K562 (cell line): ENCODE data around the gene BHLHE40. TPM values are rescaled to one million over a fixed set of nuclear protein-coding genes. Genes with fewer than 3 reads are reported as not detected.
A peak's percentile ranks its signal among the peaks of the same experiment; 100 is the strongest.

Source experiments
- ARID2 ChIP-seq: fragments of 450-650 bp; IDR thresholded peaks from 2 replicates; pipeline ENCODE4 v1.6.1; 2017; ENCODE audit warnings: antibody characterized with exemption, mild to moderate bottlenecking
- BMI1 ChIP-seq: fragments of 150-350 bp; IDR thresholded peaks from 2 replicates; pipeline ENCODE4 v1.6.1; 2014; ENCODE audit warnings: low read length
- ETS1 ChIP-seq: conservative IDR thresholded peaks from 2 replicates; pipeline ENCODE4 v1.6.1; 2011; ENCODE audit warnings: low read depth, mild to moderate bottlenecking, low read length; ENCODE audit not compliant: control insufficient read depth
- FOXP1 ChIP-seq: sonication (generic); formaldehyde crosslinking; IDR thresholded peaks from 2 replicates; pipeline ENCODE4 v1.8.0; 2022; ENCODE audit warnings: mild to moderate bottlenecking, missing genetic modification reagents
- HDAC1 ChIP-seq, 2 experiments: fragments of 450-650 bp; IDR thresholded peaks; 2 replicates each; pipeline ENCODE4 v1.6.1; 2016 to 2017; ENCODE audit warnings: inconsistent platforms in 1 of 2, mild to moderate bottlenecking in 1 of 2, moderate library complexity in 1 of 2
- ILK ChIP-seq: fragments of 450-650 bp; IDR thresholded peaks from 2 replicates; pipeline ENCODE4 v1.6.1; 2016; ENCODE audit warnings: missing genetic modification characterization, low read depth, mild to moderate bottlenecking, missing compliant biosample characterization, moderate library complexity, borderline replicate concordance
- KDM1A ChIP-seq, 2 experiments: fragments of 450-650 bp; IDR thresholded peaks; 2 replicates each; pipeline ENCODE4 v1.6.1; 2016; ENCODE audit warnings: mild to moderate bottlenecking in 2 of 2
- NR2F6 ChIP-seq: fragments of 450-650 bp; formaldehyde crosslinking; IDR thresholded peaks from 2 replicates; pipeline ENCODE4 v1.4.0; 2020; ENCODE audit warnings: mild to moderate bottlenecking
- RFX5 ChIP-seq: IDR thresholded peaks from 2 replicates; pipeline ENCODE4 v1.6.1; 2011; ENCODE audit warnings: low read depth, mild to moderate bottlenecking, improper control_type of control experiment, low read length
- TRIM24 ChIP-seq, 2 experiments: fragments of 450-650 bp; IDR thresholded peaks; 2 replicates each; pipeline ENCODE4 v1.6.1; 2016
- USF1 ChIP-seq: sonication (generic); formaldehyde crosslinking; IDR thresholded peaks from 2 replicates; pipeline ENCODE4 v1.9.0; 2022; ENCODE audit warnings: mild to moderate bottlenecking, missing genetic modification reagents
- ZBTB1 ChIP-seq: sonication (generic); formaldehyde crosslinking; IDR thresholded peaks from 2 replicates; pipeline ENCODE4 v1.8.1; 2023; ENCODE audit warnings: missing genetic modification reagents, low read depth, mild to moderate bottlenecking, borderline replicate concordance
- ZFP36 ChIP-seq: fragments of 150-350 bp; IDR thresholded peaks from 2 replicates; pipeline ENCODE4 v1.6.1; 2018; ENCODE audit warnings: low read length, low read depth; ENCODE audit not compliant: partially characterized antibody
- ZNF140 ChIP-seq: fragments of 250-450 bp; sonication (Bioruptor Pico); IDR thresholded peaks from 2 replicates; pipeline ENCODE4 v1.8.0; 2021; ENCODE audit warnings: moderate library complexity, mild to moderate bottlenecking, inconsistent platforms
- ZNF165 ChIP-seq: fragments of 250-450 bp; sonication (Bioruptor Pico); IDR thresholded peaks from 2 replicates; pipeline ENCODE4 v1.4.0; 2020; ENCODE audit warnings: borderline replicate concordance
- ZNF668 ChIP-seq: fragments of 250-450 bp; sonication (Bioruptor Pico); IDR thresholded peaks from 2 replicates; pipeline ENCODE4 v1.8.0; 2022; ENCODE audit warnings: mild to moderate bottlenecking, inconsistent platforms
- polyA plus RNA-seq, 8 experiments: library from polyadenylated mRNA; depleted of rRNA in 4 of 8; stranded (reverse) in 5 of 8; unstranded in 3 of 8; fragments of >200 nt; fragmentation: Nextera tagmentation in 2 of 8; fragmentation: Illumina TruSeq in 1 of 8; extraction: Ambion mirVana in 2 of 8; extraction: Trizol in 1 of 8; gene quantifications; 2 replicates each; pipeline versions ENCODE4 v1.2.1 to v1.2.3, GENCODE V29; 2011 to 2014; ENCODE audit warnings: inconsistent platforms in 1 of 8, missing spikeins in 1 of 8
- total RNA-seq, 7 experiments: library from RNA; depleted of rRNA in 6 of 7; stranded (reverse); fragments of >200 nt in 6 of 7; fragmentation: Illumina TruSeq in 2 of 7; extraction: Trizol in 2 of 7; gene quantifications; 2 replicates each; pipeline versions ENCODE4 v1.2.1 to v1.2.3, GENCODE V29; 2011 to 2021; ENCODE audit warnings: low replicate concordance in 1 of 7
- TF ChIP-seq, protein P1 (sequence below): fragments of 250-450 bp; sonication (Bioruptor Pico); IDR thresholded peaks from 2 replicates; pipeline ENCODE4 v1.5.0; 2021; ENCODE audit warnings: mild to moderate bottlenecking, moderate library complexity
- TF ChIP-seq, protein P2 (sequence below): fragments of 450-650 bp; formaldehyde crosslinking; IDR thresholded peaks from 2 replicates; pipeline ENCODE4 v1.4.0; 2022; ENCODE audit warnings: mild to moderate bottlenecking, moderate library complexity
- TF ChIP-seq, protein P3 (sequence below): fragments of 450-650 bp; formaldehyde crosslinking; IDR thresholded peaks from 2 replicates; pipeline ENCODE4 v1.4.0; 2020; ENCODE audit warnings: mild to moderate bottlenecking, moderate library complexity

The BHLHE40 gene
- total and polyA plus RNA-seq, 9 of the 15 experiments (the other 6 are each of a cell fraction or from before 2014, with no cell fraction given), result 12.0 to 83.9 (median 31.4) TPM

GRCh38 chr3:5021116-5022092 is 42.2 kb downstream of the BHLHE40 start (continued):
- no peak for TF ChIP-seq RFX5
- TF ChIP-seq TRIM24 (IDR thresholded peaks at IDR 0.05), result 0 out of 4 replicates have a peak, but pooled peaks of 1 of the 2 experiments have one; percentile 44
- no peak for TF ChIP-seq KDM1A (IDR thresholded peaks at IDR 0.05)
- TF ChIP-seq USF1 (CRISPR knock-in tag), result no peak
- TF ChIP-seq HDAC1 (IDR thresholded peaks at IDR 0.05), result peak in 1 of 2 experiments; percentile 57; a peak in 1 of 4 replicates
- TF ChIP-seq, protein P1, sequence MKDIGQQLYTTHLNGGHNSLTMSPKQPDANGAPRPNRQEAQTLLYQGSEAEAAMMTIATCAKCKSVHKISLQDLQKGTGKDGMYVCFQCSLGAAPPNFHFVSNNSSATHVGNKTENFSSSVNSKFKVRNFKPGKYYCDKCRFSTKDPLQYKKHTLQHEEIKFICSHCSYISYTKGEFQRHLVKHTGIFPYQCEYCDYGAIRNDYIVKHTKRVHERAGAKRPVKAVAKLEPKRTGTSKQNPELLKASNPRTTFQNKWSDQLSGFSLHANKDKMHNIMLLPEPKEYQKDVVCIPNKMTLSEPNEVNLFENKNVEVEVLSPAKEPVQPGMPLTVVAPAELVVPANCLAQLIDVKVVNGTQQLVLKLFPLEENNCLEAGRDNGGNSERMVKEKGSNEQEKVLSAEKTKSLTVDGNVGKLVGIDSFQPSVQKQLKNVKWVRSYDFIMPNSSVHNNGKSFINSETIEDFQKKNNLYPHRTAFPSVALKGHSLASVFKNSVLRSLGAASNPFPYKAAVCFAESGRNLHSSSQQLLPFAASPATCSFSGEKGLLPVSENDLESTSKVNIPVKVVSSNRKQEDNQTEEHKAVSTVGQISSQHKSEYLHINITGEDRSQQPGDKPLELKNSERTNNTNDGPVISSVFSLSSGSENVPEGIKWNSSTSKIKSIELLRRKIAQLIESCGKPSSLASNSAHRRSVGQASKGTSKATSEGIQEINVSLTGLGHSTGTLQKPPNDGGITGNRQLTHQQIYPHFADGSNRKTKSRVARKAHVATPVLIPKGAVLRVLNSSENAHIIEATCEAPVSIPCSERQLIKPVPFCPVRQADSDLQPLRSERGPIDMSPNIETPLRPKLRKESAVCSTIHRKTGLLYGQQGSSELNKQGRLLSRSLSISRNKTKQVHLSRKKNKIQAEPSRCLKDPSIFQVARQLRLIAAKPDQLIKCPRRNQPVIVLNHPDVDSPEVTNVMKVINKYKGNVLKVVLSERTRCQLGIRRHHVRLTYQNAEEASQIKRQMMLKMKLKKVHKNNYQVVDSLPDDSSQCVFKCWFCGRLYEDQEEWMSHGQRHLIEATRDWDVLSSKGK (CRISPR knock-in tag), result no peak
- peak; percentile 48; the same call in 1 of the 2 replicates for TF ChIP-seq ARID2
- no peak for TF ChIP-seq BMI1
- TF ChIP-seq ZFP36, result no peak
- no peak for TF ChIP-seq ZBTB1
- TF ChIP-seq ETS1, result no peak
- TF ChIP-seq FOXP1 (CRISPR knock-in tag), result no peak
- TF ChIP-seq ZNF668 (CRISPR knock-in tag), result no peak
- TF ChIP-seq, protein P2, sequence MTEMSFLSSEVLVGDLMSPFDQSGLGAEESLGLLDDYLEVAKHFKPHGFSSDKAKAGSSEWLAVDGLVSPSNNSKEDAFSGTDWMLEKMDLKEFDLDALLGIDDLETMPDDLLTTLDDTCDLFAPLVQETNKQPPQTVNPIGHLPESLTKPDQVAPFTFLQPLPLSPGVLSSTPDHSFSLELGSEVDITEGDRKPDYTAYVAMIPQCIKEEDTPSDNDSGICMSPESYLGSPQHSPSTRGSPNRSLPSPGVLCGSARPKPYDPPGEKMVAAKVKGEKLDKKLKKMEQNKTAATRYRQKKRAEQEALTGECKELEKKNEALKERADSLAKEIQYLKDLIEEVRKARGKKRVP, result no peak
- TF ChIP-seq ZNF165, result no peak
- TF ChIP-seq, protein P3, sequence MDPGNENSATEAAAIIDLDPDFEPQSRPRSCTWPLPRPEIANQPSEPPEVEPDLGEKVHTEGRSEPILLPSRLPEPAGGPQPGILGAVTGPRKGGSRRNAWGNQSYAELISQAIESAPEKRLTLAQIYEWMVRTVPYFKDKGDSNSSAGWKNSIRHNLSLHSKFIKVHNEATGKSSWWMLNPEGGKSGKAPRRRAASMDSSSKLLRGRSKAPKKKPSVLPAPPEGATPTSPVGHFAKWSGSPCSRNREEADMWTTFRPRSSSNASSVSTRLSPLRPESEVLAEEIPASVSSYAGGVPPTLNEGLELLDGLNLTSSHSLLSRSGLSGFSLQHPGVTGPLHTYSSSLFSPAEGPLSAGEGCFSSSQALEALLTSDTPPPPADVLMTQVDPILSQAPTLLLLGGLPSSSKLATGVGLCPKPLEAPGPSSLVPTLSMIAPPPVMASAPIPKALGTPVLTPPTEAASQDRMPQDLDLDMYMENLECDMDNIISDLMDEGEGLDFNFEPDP (CRISPR knock-in tag), result 0 out of 2 replicates have a peak, but pooled peaks have one; percentile 5
- TF ChIP-seq ILK, result no peak
- no peak for TF ChIP-seq ZNF140 (CRISPR knock-in tag)
- TF ChIP-seq NR2F6 (CRISPR knock-in tag), result no peak
